Activated B cell treated with CpG ODN at 0.5 μM for 24 hours (primary cell): ENCODE measurements around the gene IGF2BP2. TPM values are rescaled to one million over a fixed set of nuclear protein-coding genes. Genes with fewer than 3 reads are reported as not detected.

Source experiments
- ATAC-seq: fragments of 200-7000 bp; cut with Tn5 transposase; one replicate; pipeline ENCODE4 v1.10.0; 2021; ENCODE audit warnings: low read depth, mild to moderate bottlenecking, moderate library complexity
- CTCF ChIA-PET: fragments of 350-600 bp; sonication (Branson Sonifier 250); formaldehyde crosslinking; loops from one replicate; lab custom pipeline; 2021; ENCODE audit warnings: antibody characterized with exemption; lab: Charles Lee
- POLR2A ChIA-PET: fragments of 350-600 bp; sonication (Branson Sonifier 250); formaldehyde crosslinking; loops from one replicate; lab custom pipeline; 2021; ENCODE audit warnings: antibody characterized with exemption; lab: Charles Lee
- DNase-seq: peaks from one replicate; pipeline ENCODE4 v3.0.0; 2022
- H3K27ac Mint-ChIP-seq: one replicate; pipeline ENCODE4 v1.8.0; 2020; ENCODE audit warnings: mixed read lengths
- H3K27me3 Mint-ChIP-seq: one replicate; pipeline ENCODE4 v1.8.0; 2021; ENCODE audit warnings: mixed read lengths
- H3K36me3 Mint-ChIP-seq: one replicate; pipeline ENCODE4 v1.8.0; 2021; ENCODE audit warnings: low read depth, mixed read lengths
- H3K4me1 Mint-ChIP-seq: one replicate; pipeline ENCODE4 v1.8.0; 2021; ENCODE audit warnings: mixed read lengths
- H3K4me3 Mint-ChIP-seq: one replicate; pipeline ENCODE4 v1.8.0; 2020; ENCODE audit warnings: mild to moderate bottlenecking, mixed read lengths
- H3K9me3 Mint-ChIP-seq: one replicate; pipeline ENCODE4 v1.8.0; 2020; ENCODE audit warnings: mixed read lengths
- intact Hi-C: fragments of 100-400 bp; cut with micrococcal nuclease; formaldehyde crosslinking; loops from one replicate; pipeline ENCODE4 v1.15.1; 2024
- total RNA-seq: library from RNA; stranded (reverse); gene quantifications from 2 replicates; pipeline ENCODE4 v1.2.3, GENCODE V29; 2022
- TF ChIP-seq, protein P1 (sequence below): fragments of 200-600 bp; IDR thresholded peaks from one replicate; pipeline ENCODE4 v1.8.0; 2022; ENCODE audit warnings: antibody characterized with exemption, mild to moderate bottlenecking

The IGF2BP2 gene
- total RNA-seq, 1 donor from 2014 or later: 0.69 TPM

DNA sequence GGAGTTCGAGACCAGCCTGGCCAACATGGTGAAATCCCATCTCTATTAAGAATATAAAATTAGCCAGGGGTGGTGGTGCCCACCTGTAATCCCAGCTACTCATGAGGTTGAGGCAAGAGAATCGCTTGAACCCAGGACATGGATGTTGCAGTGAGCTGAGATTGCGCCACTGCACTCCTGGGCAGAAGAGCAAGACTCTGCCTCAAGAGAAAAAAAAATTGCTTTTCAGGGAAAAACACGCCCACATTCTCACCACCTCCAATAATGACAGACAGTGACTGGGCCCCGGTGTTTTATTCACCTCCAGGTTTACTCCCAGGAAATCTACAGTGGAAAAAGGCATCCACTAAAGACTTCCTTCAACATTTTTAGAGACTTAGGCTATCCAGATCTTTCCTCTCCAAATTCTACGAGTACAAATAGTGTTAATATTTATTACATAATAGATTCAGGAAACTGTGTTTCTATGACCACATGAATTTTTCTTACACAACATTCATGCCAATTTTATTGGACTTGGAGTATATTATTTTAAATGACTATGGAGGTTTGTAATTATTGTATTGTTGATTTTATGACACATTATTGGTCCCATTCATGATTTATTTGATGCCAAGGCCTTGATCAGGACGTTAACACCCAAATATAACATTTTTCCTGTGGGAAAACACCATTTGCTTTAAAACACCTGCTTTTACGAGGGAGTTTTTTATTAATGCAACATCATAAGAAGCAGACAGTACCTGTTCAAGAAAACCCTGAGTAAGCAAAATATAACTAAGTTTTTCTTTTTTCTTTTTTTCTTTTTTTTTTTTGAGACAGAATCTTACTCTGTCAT lies 26.6 kb downstream of the IGF2BP2 start:
- no peak overlapping the region for H3K4me3 Mint-ChIP-seq
- H3K27ac Mint-ChIP-seq: no peak overlapping the region
- DNase-seq (no peak), ATAC-seq (no peak)
- H3K36me3 Mint-ChIP-seq: no peaks in the 10 kb centered on the region
- intact Hi-C loops: no loop called here
- TF ChIP-seq, protein P1, sequence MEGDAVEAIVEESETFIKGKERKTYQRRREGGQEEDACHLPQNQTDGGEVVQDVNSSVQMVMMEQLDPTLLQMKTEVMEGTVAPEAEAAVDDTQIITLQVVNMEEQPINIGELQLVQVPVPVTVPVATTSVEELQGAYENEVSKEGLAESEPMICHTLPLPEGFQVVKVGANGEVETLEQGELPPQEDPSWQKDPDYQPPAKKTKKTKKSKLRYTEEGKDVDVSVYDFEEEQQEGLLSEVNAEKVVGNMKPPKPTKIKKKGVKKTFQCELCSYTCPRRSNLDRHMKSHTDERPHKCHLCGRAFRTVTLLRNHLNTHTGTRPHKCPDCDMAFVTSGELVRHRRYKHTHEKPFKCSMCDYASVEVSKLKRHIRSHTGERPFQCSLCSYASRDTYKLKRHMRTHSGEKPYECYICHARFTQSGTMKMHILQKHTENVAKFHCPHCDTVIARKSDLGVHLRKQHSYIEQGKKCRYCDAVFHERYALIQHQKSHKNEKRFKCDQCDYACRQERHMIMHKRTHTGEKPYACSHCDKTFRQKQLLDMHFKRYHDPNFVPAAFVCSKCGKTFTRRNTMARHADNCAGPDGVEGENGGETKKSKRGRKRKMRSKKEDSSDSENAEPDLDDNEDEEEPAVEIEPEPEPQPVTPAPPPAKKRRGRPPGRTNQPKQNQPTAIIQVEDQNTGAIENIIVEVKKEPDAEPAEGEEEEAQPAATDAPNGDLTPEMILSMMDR: no peak
- peaks cover 2% of the 10 kb centered on the region for H3K9me3 Mint-ChIP-seq
- H3K4me1 Mint-ChIP-seq: no peaks in the 10 kb centered on the region
- peaks cover 13% of the 10 kb centered on the region for H3K27me3 Mint-ChIP-seq
- ChIA-PET CTCF (no interaction called here), POLR2A (no interaction called here)

DNA sequence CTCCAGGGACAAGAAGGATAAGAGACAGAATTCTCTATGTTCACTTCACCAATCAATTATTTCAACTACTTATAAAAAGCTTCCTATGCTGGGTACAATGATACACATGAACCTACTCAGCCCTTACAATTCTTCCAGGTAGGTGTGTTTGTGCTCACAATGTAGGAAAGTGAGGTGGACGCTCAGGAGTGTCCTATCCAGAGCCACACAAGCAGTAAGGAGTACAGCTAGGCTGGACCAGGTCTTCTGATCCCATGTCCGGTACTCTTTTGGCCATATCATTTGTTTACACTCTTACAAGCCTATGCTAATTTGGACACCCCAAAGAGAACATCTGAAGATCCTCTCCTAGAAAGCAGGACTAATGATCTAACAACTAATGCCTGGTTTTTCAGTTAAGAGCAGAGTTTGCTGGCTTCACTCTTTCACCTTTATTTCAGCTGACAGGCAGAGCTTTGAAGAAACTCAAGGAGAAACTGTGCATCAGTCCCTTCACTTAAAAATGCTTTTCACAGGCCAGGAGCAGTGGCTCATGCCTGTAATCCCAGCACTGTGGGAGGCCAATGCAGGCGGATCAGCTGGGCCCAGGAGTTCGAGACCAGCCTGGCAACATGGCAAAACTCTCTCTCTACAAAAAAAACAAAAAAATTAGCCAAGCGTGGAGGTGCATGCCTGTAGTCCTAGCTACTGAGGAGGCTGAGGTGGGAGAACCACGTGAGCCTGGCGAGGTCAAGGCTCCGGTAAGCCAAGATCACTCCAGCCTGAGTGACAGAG lies 27.5 kb downstream of the IGF2BP2 start:
- TF ChIP-seq, protein P1: no peak
- H3K27ac Mint-ChIP-seq: no peak overlapping the region
- intact Hi-C loops: no loop called here
- H3K36me3 Mint-ChIP-seq: no peaks in the 10 kb centered on the region
- no peak for DNase-seq
- H3K9me3 Mint-ChIP-seq: peaks cover 2% of the 10 kb centered on the region
- H3K27me3 Mint-ChIP-seq: peaks cover 13% of the 10 kb centered on the region
- no peaks in the 10 kb centered on the region for H3K4me1 Mint-ChIP-seq
- POLR2A ChIA-PET: interaction anchor here (0.6 kb wide), 1 partner anchor 222 kb away, joined by 6 read pairs; no protein-coding TSS in a partner anchor
- CTCF ChIA-PET: no interaction called here
- no peak for ATAC-seq
- H3K4me3 Mint-ChIP-seq: no peak overlapping the region

DNA sequence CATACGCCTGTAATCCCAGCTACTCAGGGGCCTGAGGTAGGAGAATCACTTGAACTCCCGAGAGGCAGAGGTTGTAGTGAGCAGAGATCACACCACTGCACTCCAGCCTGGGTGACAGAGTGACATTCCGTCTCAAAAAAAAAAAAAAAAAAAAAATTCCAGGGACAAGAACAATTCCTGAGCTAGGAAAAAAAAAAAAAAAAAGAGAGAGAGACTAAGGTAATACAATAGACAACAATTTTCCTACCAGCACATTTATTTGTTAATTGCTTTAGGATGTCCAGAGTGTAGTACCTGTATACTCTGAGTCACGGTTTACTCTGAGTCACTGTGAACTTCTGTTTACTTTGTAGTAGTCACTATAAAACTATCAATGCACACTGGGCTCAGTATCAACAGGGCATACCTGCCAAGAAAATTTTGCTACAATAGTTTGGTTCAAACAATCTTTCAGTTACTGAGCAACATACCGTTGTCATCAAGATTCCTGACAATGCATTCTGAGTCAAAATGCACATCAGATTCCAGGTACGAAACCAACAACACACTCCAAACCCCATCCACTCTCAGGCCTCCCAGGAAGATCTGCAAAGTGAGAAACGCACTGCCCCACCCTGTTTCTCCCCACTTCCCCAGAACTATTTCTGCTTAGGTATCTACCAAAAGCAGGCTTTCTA lies 28.3 kb downstream of the IGF2BP2 start:
- no peak overlapping the region for H3K4me3 Mint-ChIP-seq
- DNase-seq: no peak
- H3K9me3 Mint-ChIP-seq: peaks cover 2% of the 10 kb centered on the region
- ChIA-PET CTCF (no interaction called here), POLR2A (interaction anchor here (0.6 kb wide), 1 partner anchor 221 kb away, joined by 6 read pairs; no protein-coding TSS in a partner anchor)
- H3K27me3 Mint-ChIP-seq: peaks cover 13% of the 10 kb centered on the region
- no peaks in the 10 kb centered on the region for H3K4me1 Mint-ChIP-seq
- no peak for ATAC-seq
- no peaks in the 10 kb centered on the region for H3K36me3 Mint-ChIP-seq
- no peak overlapping the region for H3K27ac Mint-ChIP-seq
- TF ChIP-seq, protein P1: no peak
- intact Hi-C loops: no loop called here

DNA sequence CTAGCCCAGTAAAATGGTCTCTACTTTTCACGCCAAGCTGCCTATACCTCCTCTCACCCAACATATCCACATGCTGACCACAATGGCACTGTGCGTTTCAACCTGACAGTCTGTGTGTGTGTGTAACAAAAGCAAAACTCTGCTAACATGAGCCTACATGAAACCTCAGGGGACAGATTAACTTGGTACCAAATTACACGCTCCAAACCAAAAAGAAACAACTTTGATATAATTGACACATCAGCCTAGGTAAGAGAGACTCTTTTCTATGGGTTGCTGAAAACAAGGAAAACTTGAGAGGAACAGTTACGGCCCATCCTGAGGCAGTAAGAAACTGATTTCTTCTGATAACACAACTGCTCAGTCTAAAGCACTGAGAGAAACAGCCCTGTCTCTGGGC lies 31.5 kb downstream of the IGF2BP2 start:
- H3K4me3 Mint-ChIP-seq: no peak overlapping the region
- ATAC-seq: no peak
- H3K27ac Mint-ChIP-seq: no peak overlapping the region
- H3K27me3 Mint-ChIP-seq: peaks cover 8% of the 10 kb centered on the region
- TF ChIP-seq, protein P1: no peak
- no peaks in the 10 kb centered on the region for H3K36me3 Mint-ChIP-seq
- H3K9me3 Mint-ChIP-seq: no peaks in the 10 kb centered on the region
- POLR2A ChIA-PET: interaction anchor here (0.7 kb wide), 1 partner anchor 10 kb away, joined by 5 read pairs; no protein-coding TSS in a partner anchor
- no peaks in the 10 kb centered on the region for H3K4me1 Mint-ChIP-seq
- CTCF ChIA-PET: no interaction called here
- intact Hi-C loops: no loop called here
- no peak for DNase-seq
